NCI-H526 (cell line): ENCODE measurements around the gene APOL2.
A peak's percentile ranks its signal among the peaks of the same experiment; 100 is the strongest.
"Not testable (repeated sequence)": the region's sequence is repeated elsewhere in the genome, so short reads cannot be mapped to it uniquely, and the experiment has no call there.

Source experiments
- DNase-seq, 2 experiments: peaks; one replicate each; lab custom pipeline; 2025; lab: John Stamatoyannopoulos, UW

Gene APOL2

DNA sequence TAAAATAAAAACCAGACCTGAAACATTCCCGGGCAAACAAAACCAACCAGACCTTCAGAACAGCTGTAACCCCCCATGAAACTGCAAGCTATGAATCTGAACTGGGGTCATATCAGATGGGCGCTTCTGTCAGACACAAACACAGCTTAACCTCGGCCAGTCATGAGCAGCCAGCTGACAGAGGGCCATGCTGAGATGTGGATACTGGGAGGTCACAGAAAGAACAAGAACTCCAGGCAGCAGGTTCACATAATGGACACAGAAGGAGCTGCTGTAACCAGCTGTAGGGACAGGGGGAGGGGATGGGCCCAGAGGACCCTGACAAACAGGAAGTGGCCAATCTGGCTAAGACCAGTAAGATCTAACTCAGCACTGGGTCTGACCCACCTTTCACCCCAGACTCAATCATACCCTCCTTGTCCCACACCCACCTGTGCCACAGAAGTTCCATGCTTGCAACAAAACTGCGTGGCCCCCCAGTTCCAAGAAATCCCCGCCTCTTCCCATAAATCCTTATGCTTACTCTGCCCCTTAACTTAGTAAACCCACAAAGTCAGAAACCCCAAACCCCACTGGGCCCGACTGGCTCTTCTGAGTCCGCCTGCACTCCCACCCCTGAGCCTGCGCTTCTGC, 41.7 kb downstream of the APOL2 start:
- no peak for DNase-seq

DNA sequence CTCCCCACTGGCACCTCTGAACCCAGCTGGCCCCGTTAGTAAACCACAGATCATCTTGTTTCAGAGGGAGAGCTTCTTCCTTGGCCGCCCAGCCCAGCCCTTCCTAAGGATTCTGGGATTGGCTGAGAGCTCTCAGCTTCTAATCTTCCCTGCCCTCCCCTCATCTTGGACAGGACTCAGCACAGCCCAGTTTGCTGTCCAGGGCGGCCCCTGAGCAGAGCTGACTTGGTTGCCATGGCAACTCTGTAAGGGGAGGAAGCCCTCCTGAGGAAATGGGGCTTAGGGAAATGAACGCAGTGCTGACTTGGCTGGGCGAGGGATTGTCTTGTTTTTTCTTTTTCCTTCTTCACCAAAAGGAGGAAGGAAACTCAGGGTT, 42.3 kb downstream of the APOL2 start:
- peak in 1 of 2 experiments; percentile 36 for DNase-seq

DNA sequence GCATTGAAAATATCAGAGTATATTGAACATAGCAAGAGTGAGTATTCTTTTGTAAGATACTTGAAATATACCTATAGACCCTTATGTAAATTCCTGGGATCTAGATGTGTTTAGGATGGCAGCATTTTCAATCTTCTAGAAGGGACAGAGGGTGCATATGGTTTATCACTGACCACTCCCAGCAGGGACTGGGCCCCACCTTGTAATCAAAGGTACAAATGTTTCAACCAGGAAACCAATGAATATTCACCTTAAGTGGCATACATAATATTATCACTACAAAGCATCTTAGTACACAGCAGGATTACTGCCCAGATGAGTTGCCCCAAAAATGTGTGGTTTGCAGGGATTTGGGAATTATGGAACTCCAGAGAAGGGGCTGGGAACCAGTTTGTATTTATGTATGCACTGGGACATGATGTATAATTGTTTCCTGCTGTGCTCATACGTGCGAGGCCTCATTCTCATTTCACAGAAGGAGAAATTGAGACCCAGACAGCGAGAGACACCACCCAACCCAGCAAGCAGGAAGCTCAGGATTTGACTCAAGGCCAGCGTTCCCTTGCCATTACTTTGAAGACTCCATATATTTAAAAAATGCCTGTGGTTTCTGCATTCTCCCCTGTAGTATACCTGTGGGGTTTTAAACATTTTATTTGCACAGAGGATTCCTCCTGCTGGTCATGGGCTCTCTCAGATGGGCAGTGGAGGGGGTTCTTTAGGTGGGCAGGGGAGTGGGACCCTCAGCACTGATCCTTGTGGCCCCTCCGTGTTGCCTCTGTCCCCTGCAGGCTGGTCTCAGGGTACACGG, 42.9 kb downstream of the APOL2 start:
- DNase-seq: no peak

DNA sequence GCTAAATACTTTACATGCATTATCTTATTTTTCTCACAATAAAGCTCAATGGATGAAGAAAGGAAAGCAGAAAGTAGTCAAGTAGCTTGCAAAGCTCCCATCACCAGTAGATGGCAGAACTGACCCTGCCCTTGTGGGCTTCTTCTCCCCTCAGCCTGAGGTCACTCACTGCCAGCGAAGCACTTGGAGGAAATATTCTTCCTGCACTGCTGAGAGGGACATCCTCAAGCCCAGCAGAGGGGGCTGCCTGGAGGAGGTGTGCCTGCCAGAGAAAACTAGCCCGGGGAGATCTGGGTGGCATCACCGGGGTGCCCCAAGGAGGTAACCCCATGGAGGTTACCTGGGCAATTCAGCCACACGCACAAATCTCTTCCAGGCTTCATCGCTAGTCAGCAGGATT, 44.4 kb downstream of the APOL2 start:
- DNase-seq: peak in 1 of 2 experiments; percentile 46

DNA sequence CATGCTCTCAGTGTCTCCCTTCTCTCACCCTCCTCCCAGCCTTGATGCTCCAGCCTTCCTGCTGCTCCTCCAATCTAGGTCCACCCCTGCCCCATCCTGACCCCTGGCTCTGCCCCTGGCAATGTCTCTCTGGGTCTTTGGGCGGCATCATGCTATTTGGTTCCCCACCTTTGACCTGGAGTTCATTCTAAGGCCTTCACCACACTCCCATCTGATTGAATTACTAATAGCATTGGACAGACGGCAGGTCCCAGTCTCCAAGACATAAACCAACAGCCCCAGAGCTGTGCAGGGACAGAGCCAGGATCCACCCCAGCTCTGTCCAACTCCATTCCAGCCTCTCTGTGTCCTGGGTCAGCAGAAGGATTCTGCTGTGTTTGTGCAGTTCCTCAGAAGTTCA, 44.9 kb downstream of the APOL2 start:
- no peak for DNase-seq

DNA sequence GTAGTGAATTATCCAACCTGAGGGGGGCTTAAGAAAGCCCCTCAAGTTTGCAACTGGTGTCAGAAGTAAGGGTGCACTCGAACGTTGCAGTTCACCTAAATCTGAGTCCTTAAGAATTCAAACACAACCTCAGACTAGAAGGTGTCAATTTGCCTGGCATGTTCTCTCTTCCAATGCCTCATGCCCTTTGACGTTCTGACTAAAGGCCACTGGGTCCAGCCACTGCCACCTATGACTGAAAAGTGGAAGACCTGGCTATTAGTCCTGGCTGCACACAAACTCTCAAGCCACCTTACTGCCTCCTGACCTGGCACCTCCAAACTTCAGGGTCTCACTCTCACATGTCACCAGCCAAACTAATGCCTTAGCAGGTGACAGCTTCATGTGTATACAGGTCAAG, 45.8 kb downstream of the APOL2 start:
- DNase-seq: no peak

DNA sequence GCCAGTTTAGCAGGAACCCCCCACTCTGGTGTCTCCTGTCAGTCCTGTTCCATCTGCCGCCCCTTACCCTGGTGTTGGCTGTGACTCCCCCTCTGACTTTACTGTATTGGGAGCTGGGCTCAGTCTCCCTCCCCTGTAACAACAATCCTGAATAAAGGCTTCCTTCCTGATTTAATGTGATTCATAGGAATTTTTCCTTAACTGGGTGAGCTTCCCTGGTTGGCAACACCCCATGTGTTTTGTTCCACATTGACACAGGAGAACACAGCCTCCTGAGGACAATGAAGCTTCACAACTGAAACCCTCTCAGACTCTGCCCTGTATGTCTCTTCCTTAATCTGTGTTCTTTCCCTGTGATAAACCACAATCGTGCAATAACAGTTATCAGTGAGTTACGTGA, 46.2 kb downstream of the APOL2 start:
- no peak for DNase-seq

- DNase-seq: no peak
Measured at GRCh38 chr22:36192542-36192941, 46.8 kb downstream of the APOL2 start.

DNA sequence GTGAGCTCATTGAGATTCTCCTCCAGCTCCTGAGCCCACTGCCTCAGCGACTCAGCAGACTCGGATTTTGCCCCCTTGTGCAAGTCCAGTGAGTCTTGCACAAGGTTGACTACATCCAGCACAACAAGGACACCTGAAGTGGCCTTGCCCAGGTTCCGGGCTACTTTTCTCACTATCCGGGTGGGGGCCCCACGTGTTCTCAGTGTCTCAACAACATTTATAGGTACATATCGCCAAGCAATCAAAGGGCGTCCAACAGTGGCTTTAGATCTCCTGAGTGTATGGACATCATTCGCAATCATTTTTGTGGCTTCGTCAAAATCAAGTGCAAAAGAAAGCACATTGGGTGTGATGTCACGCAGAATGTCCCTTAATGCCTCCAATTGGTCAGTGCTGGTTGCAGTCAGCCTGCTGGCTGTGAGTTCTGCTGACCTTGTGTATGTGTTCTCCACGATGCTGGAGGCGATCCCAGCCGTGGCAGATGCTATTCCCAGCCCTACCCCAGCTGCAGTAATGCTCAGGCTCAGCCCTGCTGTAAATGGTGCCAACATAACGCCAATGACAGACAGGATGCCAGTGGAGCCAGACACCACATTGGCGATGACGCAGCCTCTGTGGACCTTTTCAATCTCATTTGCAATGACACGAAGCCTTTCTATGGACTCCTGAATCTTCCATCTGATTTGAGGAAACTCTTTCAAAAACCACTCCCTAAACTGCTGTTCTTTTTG, 48.1 kb downstream of the APOL2 start:
- DNase-seq: no peak

GRCh38 chr22:36187862-36188261, 51.5 kb downstream of the APOL2 start:
- not testable (repeated sequence) for DNase-seq

- no peak for DNase-seq
Measured at GRCh38 chr22:36185828-36186624, 53.3 kb downstream of the APOL2 start.

DNA sequence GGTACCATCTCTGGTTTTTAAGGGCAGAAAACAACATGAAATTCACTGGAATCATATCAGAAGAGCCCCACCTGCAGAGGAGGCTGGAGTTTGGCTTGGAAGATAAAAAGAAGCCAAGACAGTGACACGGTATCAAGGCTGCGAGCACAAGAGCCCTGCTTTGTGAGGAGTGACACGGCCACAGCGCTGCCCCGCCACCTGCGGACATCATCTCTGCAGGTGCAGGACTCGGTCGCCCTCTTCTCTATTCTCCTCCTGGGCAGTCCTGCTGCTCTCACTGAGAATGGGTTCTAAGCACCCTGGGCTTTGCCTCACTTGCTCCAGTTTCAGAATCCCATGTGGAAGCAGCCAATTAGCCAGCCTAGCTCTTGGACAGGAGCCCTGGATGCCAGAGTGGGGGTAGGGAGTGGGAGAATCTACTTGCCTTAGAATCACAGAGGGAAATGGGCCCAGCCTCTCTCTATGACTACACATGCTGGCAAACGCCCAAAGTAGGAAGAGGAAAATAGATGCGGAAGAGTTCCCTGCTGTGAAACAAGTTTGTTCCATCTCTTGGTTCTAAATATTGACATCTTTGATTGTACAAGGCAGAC, 54.8 kb downstream of the APOL2 start:
- no peak for DNase-seq

- no peak for DNase-seq
Measured at GRCh38 chr22:36183446-36183845, 55.9 kb downstream of the APOL2 start.

- DNase-seq: no peak
Measured at GRCh38 chr22:36182857-36183256, 56.5 kb downstream of the APOL2 start.

DNA sequence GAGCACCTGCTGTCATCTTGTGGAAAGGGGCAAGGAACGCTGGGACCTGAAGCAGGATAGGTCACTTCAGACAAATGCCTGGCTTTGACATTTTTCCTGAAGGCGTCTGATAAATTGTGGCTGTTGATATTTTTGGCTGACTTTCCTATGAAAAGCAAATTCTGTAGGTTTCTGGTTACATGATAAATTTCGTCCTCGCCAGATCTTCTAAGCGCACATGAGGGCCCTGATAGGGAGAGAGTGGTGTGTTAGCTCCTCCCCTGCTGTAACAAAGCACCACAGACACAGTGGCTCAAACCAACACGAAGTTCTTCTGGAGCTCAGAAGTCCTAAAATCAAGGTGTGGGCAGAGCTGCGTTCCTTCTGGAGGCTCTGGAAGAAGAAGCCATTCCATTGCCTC, 57.3 kb downstream of the APOL2 start:
- no peak for DNase-seq

GRCh38 chr22:36180928-36181327, 58.4 kb downstream of the APOL2 start:
- no peak for DNase-seq

GRCh38 chr22:36180038-36180880, 59.1 kb downstream of the APOL2 start:
- DNase-seq: peak; percentile 19 to 77

DNA sequence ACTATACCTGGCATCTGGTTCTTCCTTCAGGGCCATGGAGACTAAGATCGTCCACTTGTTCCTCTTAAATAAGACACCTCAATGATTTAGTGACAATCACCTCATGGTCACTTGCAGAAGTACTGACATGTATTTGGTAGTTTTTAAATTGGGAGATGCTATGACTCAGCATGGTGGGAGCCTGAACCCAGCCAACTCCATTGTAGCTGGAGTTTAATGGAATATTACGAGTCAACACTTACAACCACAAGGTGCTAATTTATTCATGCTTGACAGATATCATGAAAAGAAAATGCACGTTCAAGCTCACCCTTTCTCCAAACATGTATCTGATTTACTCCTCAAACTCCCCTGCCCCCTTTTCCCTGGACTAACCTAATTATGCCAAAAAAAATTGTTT, 62.2 kb downstream of the APOL2 start:
- no peak for DNase-seq
